SK-N-SH (cell line): Measurements from ENCODE around the gene CSNK1A1L.

Source experiments
- EP300 ChIP-seq, 2 experiments: IDR thresholded peaks; 2 replicates each; pipeline versions ENCODE4 v1.4.0 to v1.6.1; 2012; ENCODE audit warnings: borderline replicate concordance in 1 of 2, low read depth in 1 of 2, low read length in 1 of 2
- GABPA ChIP-seq: IDR thresholded peaks from 2 replicates; pipeline ENCODE4 v1.4.0; 2012; ENCODE audit warnings: low read depth, mild to moderate bottlenecking
- NRF1 ChIP-seq: IDR thresholded peaks from 2 replicates; pipeline ENCODE4 v1.6.1; 2012; ENCODE audit warnings: low read depth, mild to moderate bottlenecking, low read length
- POLR2AphosphoS5 ChIP-seq: IDR thresholded peaks from 2 replicates; pipeline ENCODE4 v1.6.1; 2012; ENCODE audit warnings: low read depth, low read length
- RAD21 ChIP-seq: IDR thresholded peaks from 2 replicates; pipeline ENCODE4 v1.6.1; 2012; ENCODE audit warnings: mild to moderate bottlenecking, low read length
- TAF1 ChIP-seq: IDR thresholded peaks from 2 replicates; pipeline ENCODE4 v1.6.1; 2012; ENCODE audit warnings: low read depth, mild to moderate bottlenecking, low read length, moderate library complexity, borderline replicate concordance
- TEAD4 ChIP-seq: IDR thresholded peaks from 2 replicates; pipeline ENCODE4 v1.4.0; 2012; ENCODE audit warnings: mild to moderate bottlenecking, borderline replicate concordance; ENCODE audit not compliant: insufficient read depth
- YY1 ChIP-seq: IDR thresholded peaks from 2 replicates; pipeline ENCODE4 v1.4.0; 2012; ENCODE audit warnings: low read depth, mild to moderate bottlenecking
- TF ChIP-seq, protein P1 (sequence below): IDR thresholded peaks from 2 replicates; pipeline ENCODE4 v1.4.0; 2012; ENCODE audit warnings: low read depth
- TF ChIP-seq, protein P2 (sequence below): fragments of 150-350 bp; IDR thresholded peaks from 2 replicates; pipeline ENCODE4 v1.6.1; 2017; ENCODE audit warnings: antibody characterized with exemption, low read length, low read depth, borderline replicate concordance
- TF ChIP-seq, protein P3 (sequence below): IDR thresholded peaks from 2 replicates; pipeline ENCODE4 v1.4.0; 2012; ENCODE audit warnings: low read depth, borderline replicate concordance
- TF ChIP-seq, protein P4 (sequence below): fragments of 200-600 bp; sonication (generic); IDR thresholded peaks from 2 replicates; pipeline ENCODE4 v1.6.1; 2017; ENCODE audit warnings: antibody characterized with exemption, mild to moderate bottlenecking, moderate library complexity

DNA sequence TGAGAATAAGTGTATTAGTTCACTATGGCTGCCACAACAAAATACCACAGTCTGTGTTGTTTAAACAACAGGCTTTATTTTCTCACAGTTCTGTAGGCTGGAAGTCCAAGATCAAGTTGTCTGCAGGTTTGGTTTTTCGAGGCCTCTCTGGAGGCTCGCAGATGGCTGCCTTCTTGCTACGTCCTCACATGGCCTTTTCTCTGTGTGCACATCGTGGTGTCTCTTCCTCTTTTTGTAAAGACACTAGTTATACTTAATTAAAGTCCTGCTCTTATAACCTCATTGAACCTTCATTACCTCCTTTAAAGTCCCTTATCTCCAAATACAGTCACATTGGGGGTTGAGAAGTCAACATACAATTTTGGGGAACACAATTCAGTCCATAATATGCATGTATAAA is 10.6 kb downstream of the CSNK1A1L start:
- TF ChIP-seq NRF1 (no peak), TAF1 (no peak), POLR2AphosphoS5 (no peak), RAD21 (no peak), YY1 (no peak), GABPA (no peak), TEAD4 (no peak), EP300 (IDR thresholded peaks at IDR 0.05; ENCODE audit: borderline replicate concordance in 1 of 2, low read depth in 1 of 2, low read length in 1 of 2) (no peak)
- TF ChIP-seq, protein P1, sequence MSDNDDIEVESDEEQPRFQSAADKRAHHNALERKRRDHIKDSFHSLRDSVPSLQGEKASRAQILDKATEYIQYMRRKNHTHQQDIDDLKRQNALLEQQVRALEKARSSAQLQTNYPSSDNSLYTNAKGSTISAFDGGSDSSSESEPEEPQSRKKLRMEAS = no peak
- TF ChIP-seq, protein P2, sequence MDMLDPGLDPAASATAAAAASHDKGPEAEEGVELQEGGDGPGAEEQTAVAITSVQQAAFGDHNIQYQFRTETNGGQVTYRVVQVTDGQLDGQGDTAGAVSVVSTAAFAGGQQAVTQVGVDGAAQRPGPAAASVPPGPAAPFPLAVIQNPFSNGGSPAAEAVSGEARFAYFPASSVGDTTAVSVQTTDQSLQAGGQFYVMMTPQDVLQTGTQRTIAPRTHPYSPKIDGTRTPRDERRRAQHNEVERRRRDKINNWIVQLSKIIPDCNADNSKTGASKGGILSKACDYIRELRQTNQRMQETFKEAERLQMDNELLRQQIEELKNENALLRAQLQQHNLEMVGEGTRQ = no peak
- TF ChIP-seq, protein P3, sequence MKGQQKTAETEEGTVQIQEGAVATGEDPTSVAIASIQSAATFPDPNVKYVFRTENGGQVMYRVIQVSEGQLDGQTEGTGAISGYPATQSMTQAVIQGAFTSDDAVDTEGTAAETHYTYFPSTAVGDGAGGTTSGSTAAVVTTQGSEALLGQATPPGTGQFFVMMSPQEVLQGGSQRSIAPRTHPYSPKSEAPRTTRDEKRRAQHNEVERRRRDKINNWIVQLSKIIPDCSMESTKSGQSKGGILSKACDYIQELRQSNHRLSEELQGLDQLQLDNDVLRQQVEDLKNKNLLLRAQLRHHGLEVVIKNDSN = no peak
- TF ChIP-seq, protein P4, sequence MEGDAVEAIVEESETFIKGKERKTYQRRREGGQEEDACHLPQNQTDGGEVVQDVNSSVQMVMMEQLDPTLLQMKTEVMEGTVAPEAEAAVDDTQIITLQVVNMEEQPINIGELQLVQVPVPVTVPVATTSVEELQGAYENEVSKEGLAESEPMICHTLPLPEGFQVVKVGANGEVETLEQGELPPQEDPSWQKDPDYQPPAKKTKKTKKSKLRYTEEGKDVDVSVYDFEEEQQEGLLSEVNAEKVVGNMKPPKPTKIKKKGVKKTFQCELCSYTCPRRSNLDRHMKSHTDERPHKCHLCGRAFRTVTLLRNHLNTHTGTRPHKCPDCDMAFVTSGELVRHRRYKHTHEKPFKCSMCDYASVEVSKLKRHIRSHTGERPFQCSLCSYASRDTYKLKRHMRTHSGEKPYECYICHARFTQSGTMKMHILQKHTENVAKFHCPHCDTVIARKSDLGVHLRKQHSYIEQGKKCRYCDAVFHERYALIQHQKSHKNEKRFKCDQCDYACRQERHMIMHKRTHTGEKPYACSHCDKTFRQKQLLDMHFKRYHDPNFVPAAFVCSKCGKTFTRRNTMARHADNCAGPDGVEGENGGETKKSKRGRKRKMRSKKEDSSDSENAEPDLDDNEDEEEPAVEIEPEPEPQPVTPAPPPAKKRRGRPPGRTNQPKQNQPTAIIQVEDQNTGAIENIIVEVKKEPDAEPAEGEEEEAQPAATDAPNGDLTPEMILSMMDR = no peak
